ENCODE measurements around the gene GFRAL.

- TF ChIP-seq CTCF (IDR thresholded peaks at IDR 0.05; ENCODE audit: low read depth, low read length, missing input control) (no peak), YY1 (IDR thresholded peaks at IDR 0.05) (no peak), SP1 (IDR thresholded peaks at IDR 0.05) (no peak), ATF3 (IDR thresholded peaks at IDR 0.05) (no peak), JUND (IDR thresholded peaks at IDR 0.05) (no peak), MAX (IDR thresholded peaks at IDR 0.05) (no peak), TAF1 (conservative IDR thresholded peaks at IDR 0.05) (no peak), RAD21 (IDR thresholded peaks at IDR 0.05) (no peak), FOXA1 (IDR thresholded peaks at IDR 0.05) (no peak), HNF4G (IDR thresholded peaks at IDR 0.05) (no peak), REST (IDR thresholded peaks at IDR 0.05) (no peak), GABPA (IDR thresholded peaks at IDR 0.05 in 1 of 2, conservative IDR thresholded peaks at IDR 0.05 in 1 of 2) (no peak), EGR1 (IDR thresholded peaks at IDR 0.05; ENCODE audit: low read depth in 2 of 2) (no peak), RXRA (IDR thresholded peaks at IDR 0.05) (no peak)
Observed at GRCh38 chr6:55438203-55438602, 110.9 kb downstream of the GFRAL start.

All from liver (tissue), 3 donors.